GM12878 (cell line): ENCODE data around the gene GALNTL6. TPM values are rescaled to one million over a fixed set of nuclear protein-coding genes. Genes with fewer than 3 reads are reported as not detected.

ENCODE experiments used
- ATAC-seq: fragments of 200-7000 bp; cut with Tn5 transposase; 3 replicates; pipeline ENCODE4 v1.9.1; 2020; ENCODE audit warnings: mild to moderate bottlenecking, moderate library complexity
- BruUV-seq: library from RNA; stranded (reverse); fragments of 400-500 nt; replicated peaks from 2 replicates; lab custom pipeline; 2021; lab: Mats Ljungman, UMichigan
- CTCF ChIA-PET: fragments of 300-600 bp; sonication (Branson Sonifier 250); formaldehyde crosslinking; extraction: SDS; loops from one replicate; lab custom pipeline; 2021; ENCODE audit warnings: inconsistent platforms; lab: Yijun Ruan, JAX
- POLR2A ChIA-PET: fragments of 350-600 bp; formaldehyde crosslinking; extraction: SDS; loops from one replicate; lab custom pipeline; 2021; ENCODE audit warnings: inconsistent platforms; lab: Charles Lee
- RAD21 ChIA-PET: fragments of 300-600 bp; sonication (Branson Sonifier 250); formaldehyde crosslinking; loops from one replicate; lab custom pipeline; 2023; ENCODE audit warnings: antibody characterized with exemption; ENCODE audit not compliant: unreplicated experiment; lab: Charles Lee
- SMC1A ChIA-PET: fragments of 300-600 bp; sonication (Branson Sonifier 250); formaldehyde crosslinking; loops from one replicate; lab custom pipeline; 2023; ENCODE audit not compliant: unreplicated experiment, uncharacterized antibody; lab: Charles Lee
- DNase-seq: peaks from one replicate; pipeline ENCODE4 v3.0.0-alpha.2; 2011; ENCODE audit warnings: low read depth, low spot score
- FAIRE-seq: peaks from 3 replicates; lab custom pipeline; 2011; peaks lifted over from hg19 to GRCh38; lab: Jason Lieb, UNC
- H2AFZ ChIP-seq: 2 replicates; pipeline ENCODE4 v1.6.0; 2011; ENCODE audit warnings: low read depth, low read length, control low read depth; ENCODE audit not compliant: control insufficient read depth
- H3K27ac ChIP-seq: 2 replicates; pipeline ENCODE4 v1.5.1; 2011; ENCODE audit warnings: control low read depth; ENCODE audit not compliant: control insufficient read depth, insufficient read depth
- H3K27me3 ChIP-seq, 2 experiments: replicated peaks in 1 of 2; 2 replicates each; pipeline versions ENCODE4 v1.6.0 to v1.6.1; 2011; ENCODE audit warnings: low read length in 1 of 2; ENCODE audit not compliant: control insufficient read depth in 2 of 2, insufficient read depth in 2 of 2
- H3K36me3 ChIP-seq, 2 experiments: 2 replicates each; pipeline ENCODE4 v1.5.1; 2011; ENCODE audit warnings: low read length in 1 of 2; ENCODE audit not compliant: control insufficient read depth in 2 of 2, insufficient read depth in 2 of 2
- H3K4me1 ChIP-seq: 2 replicates; pipeline ENCODE4 v1.6.1; 2011; ENCODE audit warnings: mild to moderate bottlenecking, low read length, moderate library complexity, mixed read lengths; ENCODE audit not compliant: control insufficient read depth, insufficient read depth
- H3K4me2 ChIP-seq: 2 replicates; pipeline ENCODE4 v1.6.0; 2011; ENCODE audit warnings: control low read depth; ENCODE audit not compliant: control insufficient read depth, insufficient read depth
- H3K4me3 ChIP-seq: fragments of 200-600 bp; sonication (generic); 2 replicates; pipeline ENCODE4 v1.5.1; 2016
- H3K79me2 ChIP-seq: 2 replicates; pipeline ENCODE4 v1.6.0; 2011; ENCODE audit warnings: low read length; ENCODE audit not compliant: control insufficient read depth, insufficient read depth
- H3K9ac ChIP-seq: 2 replicates; pipeline ENCODE4 v1.8.0; 2011; ENCODE audit warnings: low read length, control low read depth, mixed read lengths; ENCODE audit not compliant: control insufficient read depth, insufficient read depth
- H3K9me3 ChIP-seq: replicated peaks from 3 replicates; pipeline ENCODE4 v1.5.1; 2011; ENCODE audit warnings: mild to moderate bottlenecking, low read length; ENCODE audit not compliant: control insufficient read depth, insufficient read depth
- H4K20me1 ChIP-seq: 2 replicates; pipeline ENCODE4 v1.6.0; 2011; ENCODE audit not compliant: control insufficient read depth, insufficient read depth
- BCL3 ChIP-seq: IDR thresholded peaks from 2 replicates; pipeline ENCODE4 v1.6.1; 2011; ENCODE audit warnings: borderline replicate concordance, low read depth, mild to moderate bottlenecking, moderate library complexity, low read length; ENCODE audit not compliant: insufficient read depth, poor library complexity, severe bottlenecking
- KLF5 ChIP-seq: fragments of 450-650 bp; IDR thresholded peaks from 2 replicates; pipeline ENCODE4 v1.6.1; 2014; ENCODE audit warnings: mild to moderate bottlenecking; ENCODE audit not compliant: partially characterized antibody
- MEF2A ChIP-seq: IDR thresholded peaks from 2 replicates; pipeline ENCODE4 v1.6.1; 2011; ENCODE audit warnings: low read depth, mild to moderate bottlenecking, low read length, moderate library complexity; ENCODE audit not compliant: insufficient read depth
- NFIC ChIP-seq: IDR thresholded peaks from 2 replicates; pipeline ENCODE4 v1.6.1; 2012; ENCODE audit warnings: low read depth, mild to moderate bottlenecking, inconsistent platforms, low read length, moderate library complexity
- POLR2AphosphoS2 ChIP-seq: IDR thresholded peaks from 2 replicates; pipeline ENCODE4 v1.6.1; 2011; ENCODE audit warnings: low read depth, mild to moderate bottlenecking, low read length, improper control_type of control experiment, moderate library complexity
- RELB ChIP-seq: fragments of 450-650 bp; IDR thresholded peaks from 2 replicates; pipeline ENCODE4 v1.6.1; 2017; ENCODE audit warnings: low read depth, mild to moderate bottlenecking, moderate library complexity
- TCF3 ChIP-seq: IDR thresholded peaks from 2 replicates; pipeline ENCODE4 v1.6.1; 2012; ENCODE audit warnings: low read depth, mild to moderate bottlenecking, low read length, borderline replicate concordance; ENCODE audit not compliant: insufficient read depth
- YY1 ChIP-seq: IDR thresholded peaks from 2 replicates; pipeline ENCODE4 v1.6.1; 2011; ENCODE audit warnings: low read depth, mild to moderate bottlenecking, low read length
- ZNF274 ChIP-seq: IDR thresholded peaks from one replicate; pipeline ENCODE4 v1.8.0; 2011; ENCODE audit not compliant: insufficient read length, insufficient read depth
- WGBS: methylation state at CpG from one replicate; pipeline ENCODE4 v1.1.6; 2016; ENCODE audit warnings: low lambda C conversion rate; ENCODE audit not compliant: insufficient replicate concordance, insufficient coverage; ENCODE audit errors: missing lambda C conversion rate; 5-methylcytosine and 5-hydroxymethylcytosine counted together
- in situ Hi-C: fragments of 300-500 bp; cut with MboI; formaldehyde crosslinking; loops from 9 replicates; pipeline ENCODE4 v1.14.3; 2018; ENCODE audit warnings: mixed read lengths
- intact Hi-C: fragments of 100-400 bp; cut with micrococcal nuclease; formaldehyde crosslinking; loops from one replicate; pipeline ENCODE4 v1.14.2; 2022; ENCODE audit not compliant: unreplicated experiment
- polyA plus RNA-seq, 11 experiments: library from polyadenylated mRNA; depleted of rRNA in 4 of 11; unstranded in 6 of 11; stranded (reverse) in 5 of 11; fragments of >200 nt; fragmentation: Nextera tagmentation in 4 of 11; fragmentation: Illumina TruSeq in 1 of 11; extraction: Ambion mirVana in 4 of 11; extraction: Trizol in 1 of 11; gene quantifications; 1 replicate in 1 of 11; 2 replicates in 10 of 11; pipeline versions ENCODE4 v1.2.1 to v1.2.3, GENCODE V29; 2011 to 2016; ENCODE audit warnings: inconsistent platforms in 2 of 11, missing spikeins in 2 of 11, low read depth in 1 of 11
- total RNA-seq, 4 experiments: library from RNA; depleted of rRNA in 3 of 4; stranded (reverse); fragments of >200 nt in 3 of 4; fragmentation: Illumina TruSeq in 1 of 4; extraction: Trizol in 1 of 4; gene quantifications; 2 replicates each; pipeline versions ENCODE4 v1.2.1 to v1.2.3, GENCODE V29; 2013 to 2021

The GALNTL6 gene
- total and polyA plus RNA-seq, 10 of the 15 experiments (the other 5 are each of a cell fraction or from before 2014, with no cell fraction given) = 0.01 to 0.29 TPM; not detected in 8

- Histone ChIP-seq H2AFZ (no peak overlapping the region), H3K4me1 (no peaks in the 10 kb centered on the region), H3K27me3 (peaks cover 0 to 2% of the 10 kb centered on the region in 2 experiments; a peak in 1 of 4 replicates), H4K20me1 (no peaks in the 10 kb centered on the region), H3K4me2 (no peak overlapping the region), H3K27ac (no peak overlapping the region), H3K9ac (no peak overlapping the region), H3K4me3 (no peak overlapping the region), H3K9me3 (no peaks in the 10 kb centered on the region), H3K79me2 (no peaks in the 10 kb centered on the region), H3K36me3 (no peaks in the 10 kb centered on the region)
- intact Hi-C loops (no loop called here), in situ Hi-C loops (no loop called here)
- 54% methylated on average over 3 of the region's 3 CpGs for WGBS
- POLR2A ChIA-PET = interaction anchor here (0.7 kb wide), 1 partner anchor 396 kb away, joined by 4 read pairs; no protein-coding TSS in a partner anchor
- ATAC-seq = no peak
- CTCF ChIA-PET = no interaction called here
- no peak for TF ChIP-seq TCF3
- no peak for TF ChIP-seq RELB
- no peak for TF ChIP-seq ZNF274
- no peak for TF ChIP-seq YY1
- no peak for TF ChIP-seq NFIC
- no peak for TF ChIP-seq POLR2AphosphoS2
- no peak for TF ChIP-seq MEF2A
- no peak for TF ChIP-seq BCL3
- no peak for TF ChIP-seq KLF5
- RAD21 ChIA-PET = no interaction called here
- no peak for DNase-seq
- FAIRE-seq = no peak
- SMC1A ChIA-PET = interaction anchor here (0.6 kb wide), 1 partner anchor 1876 kb away, joined by 3 read pairs; no protein-coding TSS in a partner anchor
- BruUV-seq = no TSS peak
Measured at GRCh38 chr4:173076903-173077634, 1263.9 kb downstream of the GALNTL6 start.
